GM10847 (cell line): ENCODE data around the gene SERPINB6.

Experiments
- POLR2A ChIP-seq: IDR thresholded peaks from 2 replicates; pipeline ENCODE4 v1.6.1; 2011; ENCODE audit not compliant: insufficient read length; ENCODE audit errors: extremely low read depth

The SERPINB6 gene

GRCh38 chr6:2971420-2972218 lies at the start of gene SERPINB6:
TSS of gene SERPINB6 (minus strand) at chr6:2971567. CDS start at chr6:2959332, 12,235 bp downstream.
- TF ChIP-seq POLR2A = no peak

GRCh38 chr6:3019749-3020320 lies 48.5 kb upstream of the SERPINB6 start:
- no peak for TF ChIP-seq POLR2A

- TF ChIP-seq POLR2A = no peak
These were observed 47.7 kb upstream of the SERPINB6 start for GRCh38 chr6:3019065-3019464.

- TF ChIP-seq POLR2A = no peak
These were observed 45.9 kb upstream of the SERPINB6 start for GRCh38 chr6:3017304-3017703.

GRCh38 chr6:3016473-3017280 lies 45.3 kb upstream of the SERPINB6 start:
- TF ChIP-seq POLR2A = no peak

GRCh38 chr6:3015144-3015543 lies 43.8 kb upstream of the SERPINB6 start:
- TF ChIP-seq POLR2A = no peak

GRCh38 chr6:3014675-3015066 lies 43.3 kb upstream of the SERPINB6 start:
- no peak for TF ChIP-seq POLR2A

GRCh38 chr6:3013901-3014674 lies 42.7 kb upstream of the SERPINB6 start:
- no peak for TF ChIP-seq POLR2A

GRCh38 chr6:3013486-3013885 lies 42.1 kb upstream of the SERPINB6 start:
- TF ChIP-seq POLR2A = no peak

- no peak for TF ChIP-seq POLR2A
These were observed 40.2 kb upstream of the SERPINB6 start for GRCh38 chr6:3011592-3011991.

GRCh38 chr6:3011158-3011557 lies 39.8 kb upstream of the SERPINB6 start:
- no peak for TF ChIP-seq POLR2A

- TF ChIP-seq POLR2A = no peak
These were observed 38.6 kb upstream of the SERPINB6 start for GRCh38 chr6:3009930-3010329.

GRCh38 chr6:3007571-3007970 lies 36.2 kb upstream of the SERPINB6 start:
- no peak for TF ChIP-seq POLR2A

- TF ChIP-seq POLR2A = no peak
These were observed 35.1 kb upstream of the SERPINB6 start for GRCh38 chr6:3006476-3006875.

GRCh38 chr6:3005874-3006273 lies 34.5 kb upstream of the SERPINB6 start:
- no peak for TF ChIP-seq POLR2A

- TF ChIP-seq POLR2A = no peak
These were observed 33.7 kb upstream of the SERPINB6 start for GRCh38 chr6:3005077-3005476.

- TF ChIP-seq POLR2A = no peak
These were observed 30.5 kb upstream of the SERPINB6 start for GRCh38 chr6:3001773-3002293.
